GM19043 (cell line): Measurements from ENCODE around the gene KIF6.
"Not testable (repeated sequence)": the region's sequence is repeated elsewhere in the genome, so short reads cannot be mapped to it uniquely, and the experiment has no call there.

ENCODE experiments used
- ATAC-seq: cut with Tn5 transposase; IDR thresholded peaks from one replicate; pipeline ENCODE4 v1.9.1; 2021; ENCODE audit warnings: low read depth; ENCODE audit not compliant: unreplicated experiment

The KIF6 gene

DNA sequence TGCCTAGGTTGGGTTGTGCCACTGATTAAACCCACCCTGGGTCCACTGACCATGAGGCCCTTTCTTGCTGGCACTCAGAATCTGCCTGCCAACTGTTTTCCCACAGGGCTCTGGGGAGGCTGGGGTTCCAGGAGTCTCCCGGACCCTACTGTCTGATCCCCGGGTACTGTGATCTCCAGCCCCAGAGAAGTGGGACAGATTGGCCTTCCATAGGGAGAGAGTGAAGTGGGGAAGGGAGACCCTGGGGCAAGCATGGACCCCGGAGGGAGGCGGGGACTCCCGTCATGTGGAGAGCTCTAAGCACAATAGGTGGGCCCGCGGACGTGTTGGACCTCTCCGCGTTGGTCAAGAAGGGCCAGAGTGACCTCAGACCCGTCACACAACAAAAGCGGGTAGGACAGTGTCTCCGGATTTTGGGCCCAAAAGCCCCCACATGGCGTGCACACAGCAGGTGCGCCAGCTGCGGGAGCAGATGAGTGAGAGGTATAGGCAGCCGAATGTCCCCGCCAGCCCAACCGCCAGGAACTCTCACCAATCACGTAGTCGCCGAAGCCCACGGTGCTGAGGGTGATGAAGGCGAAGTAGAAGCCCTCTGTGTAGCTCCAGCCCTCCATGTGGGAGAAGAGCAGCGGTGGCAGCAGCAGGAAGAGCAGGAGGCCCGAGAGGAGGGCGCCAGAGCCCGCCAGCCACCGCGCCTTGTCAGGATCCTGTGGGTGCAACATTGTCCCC lies 421.6 kb downstream of the KIF6 start:
- no peak for ATAC-seq

DNA sequence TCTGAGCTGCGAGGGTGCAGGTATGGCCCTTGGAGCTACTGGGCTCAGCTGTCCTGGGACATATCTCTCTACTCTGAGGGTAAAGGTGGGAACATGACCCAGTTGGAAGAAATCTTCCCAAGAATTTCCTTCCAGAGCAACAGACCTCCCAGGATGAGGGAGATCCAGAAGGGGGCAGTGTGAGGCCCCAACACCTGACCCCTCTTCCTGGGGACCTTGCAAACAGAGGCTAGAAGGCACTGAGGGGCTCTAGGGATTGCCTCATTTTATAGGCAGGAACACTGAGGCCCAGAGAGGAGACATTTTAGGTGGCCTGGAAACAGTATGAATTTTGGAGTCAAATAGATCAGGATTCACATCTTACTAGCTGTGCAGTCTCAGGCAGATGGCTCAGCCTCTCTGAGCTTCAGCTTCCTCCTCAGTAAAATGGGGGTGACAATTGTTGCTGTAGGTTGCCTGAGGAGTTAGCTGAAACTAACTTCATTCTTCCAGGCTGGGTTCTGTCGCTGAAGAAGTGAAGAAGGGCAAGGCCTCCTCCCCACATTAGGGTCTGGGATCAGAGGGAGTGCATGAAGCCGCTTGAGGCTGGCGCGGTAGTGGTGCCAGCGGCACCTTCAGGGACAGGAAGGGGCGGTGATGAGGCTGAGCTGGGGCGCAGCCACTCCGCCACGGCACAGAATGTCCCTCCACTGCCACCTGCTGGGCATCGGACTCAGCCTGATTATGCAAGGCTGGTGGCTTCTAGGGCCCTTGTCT lies 422.4 kb downstream of the KIF6 start:
- no peak for ATAC-seq

DNA sequence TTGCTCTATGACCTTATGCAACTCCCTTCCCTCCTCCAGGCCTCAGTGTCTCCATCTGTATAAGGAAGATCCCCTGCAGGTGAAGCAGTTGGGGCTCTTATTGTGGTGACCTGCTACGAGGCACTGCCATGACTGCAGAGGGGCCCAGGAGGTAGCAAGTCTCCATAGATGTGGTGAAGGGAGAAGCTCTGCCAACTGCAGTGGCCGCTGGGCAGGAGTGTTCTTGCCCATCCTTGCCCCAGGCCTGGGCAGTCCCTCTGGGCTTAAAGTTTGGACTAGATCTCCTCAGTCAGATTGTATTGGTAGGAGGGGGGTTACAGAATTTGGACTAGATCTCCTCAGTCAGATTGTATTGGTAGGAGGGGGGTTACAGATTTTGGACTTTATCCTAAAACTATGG lies 423.2 kb downstream of the KIF6 start:
- ATAC-seq = no peak

DNA sequence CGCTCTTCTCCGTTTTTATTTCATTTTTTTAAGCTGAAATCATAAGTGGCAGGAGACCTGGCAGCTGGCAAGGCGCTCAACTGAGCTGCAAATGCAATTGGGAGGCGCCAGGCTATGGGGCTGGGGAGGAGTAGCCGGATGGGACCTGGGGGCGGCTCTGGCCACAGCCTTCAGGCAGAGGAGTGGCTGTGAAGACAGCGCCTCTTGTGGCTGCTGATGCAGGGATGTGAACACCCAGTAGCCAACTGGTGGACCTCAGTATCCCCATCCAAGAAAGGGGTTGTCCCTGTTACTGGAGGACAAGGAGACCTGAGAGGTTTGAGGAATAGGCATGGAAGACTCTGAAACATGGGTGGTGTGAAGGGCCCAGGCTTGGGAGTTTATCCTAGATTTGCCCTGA lies 423.6 kb downstream of the KIF6 start:
- ATAC-seq = no peak

DNA sequence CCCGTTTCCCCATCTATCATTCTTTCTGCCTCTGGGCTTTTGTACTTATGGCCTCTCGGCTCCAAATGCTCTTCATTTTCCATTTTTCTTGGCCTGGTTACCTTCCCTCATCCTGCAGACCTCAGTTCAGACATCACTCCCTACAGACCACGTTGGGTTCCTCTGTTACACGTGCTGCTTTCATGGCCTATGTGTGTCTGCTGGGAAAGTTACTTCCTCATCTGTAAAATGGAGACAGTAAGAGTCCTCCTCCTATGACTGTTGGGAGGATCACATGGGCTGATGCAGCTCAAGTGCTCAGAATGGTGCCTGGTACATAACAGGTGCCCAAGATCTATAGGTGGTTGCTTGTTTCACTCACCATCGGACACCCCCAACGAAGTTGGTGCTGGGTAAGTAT lies 424.5 kb downstream of the KIF6 start:
- ATAC-seq = no peak

DNA sequence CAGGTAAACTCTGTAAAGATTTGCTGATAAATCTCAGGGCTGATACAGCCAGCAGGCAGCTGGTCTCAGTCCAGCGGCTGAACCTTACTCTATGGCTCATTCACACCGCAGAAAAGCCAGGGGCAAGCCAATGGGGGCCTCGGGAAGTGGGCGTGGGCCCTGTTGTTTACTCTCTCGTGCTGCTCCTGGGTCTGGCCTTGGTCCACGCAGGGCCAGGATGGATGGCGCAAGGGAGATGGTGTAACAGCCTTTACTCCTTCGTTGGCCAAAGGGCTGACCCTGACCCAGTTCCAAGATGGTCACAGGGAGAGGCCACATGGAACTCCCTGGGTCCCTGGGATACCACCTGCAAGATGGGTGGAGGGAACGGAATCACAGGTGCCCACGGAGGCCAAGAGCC lies 427.1 kb downstream of the KIF6 start:
- no peak for ATAC-seq

DNA sequence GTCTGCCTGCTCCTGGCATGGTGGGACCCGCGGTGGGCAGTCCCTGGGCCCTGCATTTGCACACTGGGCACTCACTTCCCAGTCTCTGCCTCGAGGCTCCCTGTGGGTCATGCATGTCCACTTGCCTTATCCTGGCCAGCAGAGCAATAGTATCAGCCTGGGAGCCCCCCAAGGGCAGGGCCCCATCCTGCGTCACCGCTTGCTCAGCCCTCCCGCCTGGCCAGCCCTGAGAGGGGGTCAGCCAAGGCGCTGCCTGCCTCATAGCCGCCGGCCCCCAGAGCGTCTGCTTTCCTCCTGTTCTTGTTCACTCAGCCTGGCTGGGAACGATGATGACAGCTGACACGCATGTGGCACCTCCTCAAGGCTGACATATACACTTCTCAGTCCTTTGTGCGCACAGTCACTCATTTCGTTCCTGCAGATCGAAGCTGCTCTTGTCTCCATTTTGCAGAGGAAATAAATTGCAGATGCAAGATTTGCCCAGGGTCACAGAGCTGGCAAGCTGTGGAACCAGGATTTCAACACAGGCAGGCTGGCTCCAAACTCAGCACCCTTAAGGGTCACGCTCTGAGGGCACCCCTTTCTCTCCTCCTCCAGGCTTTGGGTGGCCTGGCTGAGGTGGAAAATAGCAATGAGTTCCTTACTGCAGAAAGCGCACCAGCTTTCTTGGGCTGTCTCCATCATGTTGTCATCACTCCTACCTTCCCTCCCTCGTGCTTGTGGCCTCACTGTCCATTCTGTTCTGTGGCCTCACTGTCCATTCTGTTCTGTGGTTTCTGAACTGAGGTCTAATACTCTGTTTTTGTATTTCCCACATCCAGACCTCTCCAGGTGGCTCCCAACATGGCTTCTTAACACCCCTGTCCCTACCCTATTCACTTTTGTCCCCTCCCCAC lies 428.2 kb downstream of the KIF6 start:
- no peak for ATAC-seq

DNA sequence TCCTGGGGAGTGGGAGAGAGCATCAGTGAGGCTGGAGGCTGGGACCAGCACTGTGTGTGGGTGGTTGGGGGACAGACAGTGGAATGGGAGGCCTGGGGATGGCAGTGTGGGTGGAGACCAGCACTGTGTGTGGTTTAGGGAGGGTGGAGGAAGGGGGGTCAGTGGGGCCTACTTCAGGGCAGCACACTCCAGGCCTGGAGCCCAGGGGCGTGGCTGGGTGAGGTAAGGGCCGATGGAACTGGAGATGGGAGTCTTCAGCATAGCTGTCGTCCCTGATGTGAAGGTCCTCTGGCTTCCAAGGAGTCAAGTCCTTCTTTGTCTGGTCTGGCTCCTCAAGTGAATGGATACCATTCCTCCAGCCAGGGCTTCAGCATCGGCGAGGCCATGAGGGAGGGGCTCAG lies 429.6 kb downstream of the KIF6 start:
- no peak for ATAC-seq

DNA sequence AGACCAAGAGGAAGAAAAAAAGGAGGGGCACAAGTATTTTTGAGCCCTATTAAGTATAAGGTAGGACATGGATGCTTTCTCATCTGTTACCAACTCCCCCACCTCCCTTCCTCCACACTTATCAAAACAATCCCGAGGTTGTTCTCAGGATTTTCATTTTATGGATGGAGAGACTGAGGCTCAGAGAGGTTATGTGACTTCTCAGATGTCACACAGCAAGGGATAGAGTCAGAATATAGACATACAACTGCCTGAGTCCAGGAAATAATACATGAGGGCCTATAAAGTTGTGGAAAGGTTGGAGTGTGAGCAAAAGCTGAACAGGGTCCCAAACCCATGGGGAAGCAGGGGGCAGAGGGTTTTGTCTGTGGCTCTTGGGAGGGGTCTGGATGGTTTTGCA lies 430.3 kb downstream of the KIF6 start:
- no peak for ATAC-seq

DNA sequence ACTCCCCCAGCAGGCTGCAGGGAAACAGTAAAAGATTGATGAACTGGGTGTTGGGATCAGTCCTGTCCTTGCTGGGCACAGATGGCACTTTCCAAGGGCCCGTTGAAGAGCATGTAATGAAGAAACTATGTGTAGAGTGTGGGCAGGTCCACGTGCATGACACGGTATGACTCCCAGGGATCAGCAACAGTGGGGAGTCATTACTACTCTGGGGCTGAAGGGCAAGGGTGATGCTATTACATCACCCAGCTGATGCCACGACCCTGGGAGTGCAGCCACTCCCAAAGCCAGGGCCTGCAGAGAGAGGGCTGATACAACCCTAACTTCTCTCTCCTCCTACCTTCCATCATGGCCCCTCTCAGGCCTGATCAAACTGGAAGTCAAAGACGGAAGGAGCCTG lies 431.1 kb downstream of the KIF6 start:
- no peak for ATAC-seq

DNA sequence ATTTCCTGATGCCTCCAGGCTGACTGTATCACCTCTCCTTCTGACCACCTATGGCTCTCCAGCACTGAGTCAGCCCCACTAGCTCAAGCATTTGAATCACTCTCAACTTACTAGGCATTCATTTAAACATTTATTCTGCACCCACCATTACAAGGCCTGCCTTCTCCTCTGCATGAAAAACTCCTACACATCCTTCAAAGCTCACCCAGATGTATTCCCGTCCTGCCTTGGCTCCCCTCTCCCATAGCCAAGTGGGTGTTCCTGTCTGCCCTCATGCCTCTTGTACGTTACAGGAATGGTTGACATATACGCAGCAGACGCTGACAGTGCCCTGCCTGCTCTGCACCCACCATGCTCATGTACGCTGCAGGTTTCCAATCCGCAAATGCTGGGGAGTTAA lies 432.6 kb downstream of the KIF6 start:
- no peak for ATAC-seq

DNA sequence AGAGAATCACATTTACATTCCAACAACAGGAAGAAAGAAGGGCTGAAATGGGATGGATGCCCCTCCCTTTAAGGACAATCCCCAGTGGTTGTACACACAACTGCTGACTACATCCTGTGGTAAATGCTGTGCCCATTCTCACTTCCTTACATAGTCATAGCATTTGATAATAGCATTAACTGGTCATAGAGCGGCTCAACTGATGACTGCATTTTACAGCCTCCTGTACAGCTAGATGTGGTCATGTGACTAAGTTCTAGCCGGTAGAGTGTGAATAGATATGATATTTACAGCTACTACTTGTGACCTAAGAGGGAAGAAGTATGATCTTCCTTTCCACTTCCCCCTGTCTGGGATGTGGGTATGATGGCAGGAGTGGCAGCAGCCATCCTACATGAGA lies 435.7 kb downstream of the KIF6 start:
- ATAC-seq = no peak

DNA sequence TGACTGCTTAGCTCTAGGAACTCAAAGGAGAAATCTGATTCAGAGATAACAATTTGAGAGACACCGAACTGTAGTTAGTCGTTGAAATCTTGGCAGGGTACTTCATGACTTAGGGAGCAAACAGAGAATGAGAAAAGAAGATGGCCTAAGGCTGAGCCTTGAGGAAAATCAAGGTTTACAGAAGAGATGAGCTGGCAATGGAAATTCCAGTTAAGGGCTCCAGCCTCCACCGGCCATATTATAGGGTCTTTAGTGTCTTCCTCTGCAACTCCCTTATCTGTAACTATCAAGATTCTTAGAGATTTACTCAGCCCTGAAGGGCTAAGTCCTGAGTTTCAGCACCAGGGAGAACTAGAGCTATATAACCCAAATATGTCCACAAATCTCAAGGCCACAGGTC lies 437.6 kb downstream of the KIF6 start:
- ATAC-seq = no peak

DNA sequence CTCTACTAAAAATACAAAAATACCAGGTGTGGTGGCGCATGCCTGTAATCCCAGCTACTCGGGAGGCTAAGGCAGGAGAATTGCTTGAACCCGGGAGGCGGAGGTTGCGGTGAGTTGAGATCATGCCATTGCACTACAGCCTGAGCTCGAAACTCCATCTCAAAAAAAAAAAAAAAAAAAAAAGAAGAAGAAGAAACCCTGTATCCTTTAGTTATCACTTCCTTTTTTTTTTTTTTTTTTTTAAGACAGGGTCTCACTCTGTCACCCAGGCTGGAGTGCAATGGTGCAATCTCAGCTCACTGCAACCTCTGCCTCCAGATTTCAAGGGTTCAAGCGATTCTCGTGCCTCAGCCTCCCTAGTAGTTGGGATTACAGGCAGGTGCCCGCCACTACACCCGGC lies 438.6 kb downstream of the KIF6 start:
- not testable (repeated sequence) for ATAC-seq

DNA sequence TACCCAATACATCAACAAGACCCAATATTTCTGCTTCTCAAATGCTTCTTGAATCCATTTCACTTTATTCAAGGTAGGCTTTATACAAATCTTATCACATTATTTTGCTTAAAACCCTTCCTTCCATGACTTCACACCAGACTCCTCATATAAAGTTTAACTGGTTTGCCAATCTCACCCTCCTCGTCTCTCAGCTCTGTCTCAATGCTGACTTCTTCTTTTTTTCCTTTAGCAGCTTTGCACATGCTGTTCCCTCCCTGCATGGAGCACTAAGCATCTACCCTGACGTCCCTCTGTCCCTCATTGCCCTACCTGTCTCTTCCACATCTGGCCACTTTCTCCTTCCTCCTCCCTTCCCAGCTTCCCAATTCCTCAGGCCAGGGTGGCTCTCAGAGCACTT lies 442.4 kb downstream of the KIF6 start:
- ATAC-seq = no peak

DNA sequence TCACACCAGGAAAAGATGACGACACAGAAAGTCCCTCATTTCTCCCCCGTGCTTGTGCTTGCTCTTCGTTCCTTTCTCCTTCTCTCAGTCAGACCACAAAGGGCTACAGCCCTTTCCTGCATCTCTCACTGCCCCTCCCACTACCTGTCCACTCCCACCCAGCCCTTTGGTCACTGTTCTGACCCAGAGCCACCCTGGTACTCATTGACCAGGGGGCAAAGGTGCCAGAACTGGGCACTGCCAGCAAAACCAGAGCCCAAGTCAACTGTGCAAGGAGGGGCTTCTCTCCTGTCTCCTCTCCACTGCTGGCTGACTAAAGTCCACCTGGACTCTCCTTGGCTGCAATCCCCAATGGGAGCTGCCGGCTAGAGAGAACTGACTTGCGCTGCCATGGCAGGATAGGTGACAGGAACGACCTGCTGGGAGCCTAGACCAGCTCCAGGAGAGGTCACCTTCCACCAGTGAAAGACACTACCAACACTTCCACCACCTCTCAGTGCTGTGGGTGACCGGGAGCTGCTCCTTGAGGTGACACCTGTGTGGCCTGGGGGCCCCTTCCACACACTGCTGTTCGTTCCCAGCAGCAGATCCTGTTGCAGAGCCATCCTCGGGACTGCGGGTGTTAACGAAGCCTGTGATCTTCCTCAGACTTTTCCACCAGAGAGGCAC lies 443.8 kb downstream of the KIF6 start:
- no peak for ATAC-seq

DNA sequence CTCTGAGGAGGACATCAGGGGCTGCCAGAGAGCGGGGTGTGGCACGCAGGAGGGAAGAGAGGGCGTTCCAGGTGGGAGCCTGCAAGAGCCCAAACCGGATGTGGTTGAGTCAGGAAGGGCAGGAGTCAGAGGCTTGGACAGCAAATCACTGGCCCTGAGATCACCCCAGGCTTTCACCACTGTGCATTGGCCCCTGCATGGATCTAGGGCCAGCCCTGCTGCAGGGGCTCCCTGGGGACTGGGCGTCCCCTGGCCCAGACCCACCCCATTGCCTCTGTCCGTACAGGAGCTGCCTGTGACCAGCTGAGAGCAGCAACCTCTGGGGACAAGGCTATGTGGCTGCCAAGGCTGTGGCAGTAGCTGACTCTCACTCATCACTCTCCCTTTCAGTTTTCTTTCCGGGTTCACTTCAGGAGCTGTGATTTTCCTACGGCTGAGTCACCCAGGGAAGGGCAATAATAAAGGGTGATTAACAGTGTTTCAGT lies 444.9 kb downstream of the KIF6 start:
- no peak for ATAC-seq
